Left lung (tissue), 10 donors: Measurements from ENCODE around the gene IFT122. TPM values are rescaled to one million over a fixed set of nuclear protein-coding genes. Genes with fewer than 3 reads are reported as not detected.
A peak's percentile ranks its signal among the peaks of the same experiment; 100 is the strongest.

Experiments
- ATAC-seq: fragments of 200-7000 bp; cut with Tn5 transposase; one replicate; pipeline ENCODE4 v1.9.1; 2020; ENCODE audit warnings: moderate library complexity
- DNase-seq, 4 donors: peaks; one replicate each; pipeline ENCODE4 v3.0.0-alpha.2; 2013 to 2020
- H3K27ac ChIP-seq, 2 donors: fragments of 200-600 bp; sonication (generic) in 1 of 2; one replicate each; pipeline versions ENCODE4 v1.5.0 to v1.8.0; 2020 to 2021
- H3K27me3 ChIP-seq, 2 donors: fragments of 200-600 bp; sonication (generic) in 1 of 2; one replicate each; pipeline versions ENCODE4 v1.5.0 to v1.8.0; 2020 to 2021
- H3K36me3 ChIP-seq, 2 donors: fragments of 200-600 bp; sonication (generic) in 1 of 2; one replicate each; pipeline versions ENCODE4 v1.5.0 to v1.8.0; 2020 to 2021
- H3K4me1 ChIP-seq, 2 donors: fragments of 200-600 bp; one replicate each; pipeline ENCODE4 v1.8.0; 2021
- H3K4me3 ChIP-seq, 2 donors: fragments of 200-600 bp; sonication (generic) in 1 of 2; one replicate each; pipeline versions ENCODE4 v1.5.0 to v1.8.0; 2020 to 2021; ENCODE audit warnings: mild to moderate bottlenecking in 1 of 2
- H3K9me3 ChIP-seq, 2 donors: fragments of 200-600 bp; sonication (generic) in 1 of 2; one replicate each; pipeline versions ENCODE4 v1.5.0 to v1.8.0; 2020 to 2021
- intact Hi-C, 2 donors: fragments of 100-400 bp; cut with DNase I; formaldehyde crosslinking; loops; one replicate each; pipeline versions ENCODE4 v1.11.2 to v1.14.2; 2022
- polyA plus RNA-seq, 6 donors: library from polyadenylated mRNA; unstranded; fragments of 120-200 nt; gene quantifications; one replicate each; pipeline ENCODE4 v1.2.1, GENCODE V29; 2013; ENCODE audit not compliant: insufficient read length in 6 of 6
- total RNA-seq, 2 donors: library from RNA; stranded (reverse); fragmentation: NEBNext Ultra II Directional; extraction: Animal tissue kit (Norgen Biotek cat#: 25700); gene quantifications; one replicate each; pipeline ENCODE4 v1.2.1, GENCODE V29; 2021
- TF ChIP-seq, protein P1 (sequence below), 2 donors: fragments of 200-600 bp; sonication (generic) in 1 of 2; IDR thresholded peaks; one replicate each; pipeline versions ENCODE4 v1.5.0 to v1.8.0; 2021; ENCODE audit warnings: antibody characterized with exemption in 2 of 2
- donor health status: DM: no; HTN: yes; CAD: no.
- donor health status: DM: no; HTN: no; CAD: no.

IFT122 gene
- total and polyA plus RNA-seq, 8 donors, result 21.2 to 79.7 (median 71.3) TPM

DNA sequence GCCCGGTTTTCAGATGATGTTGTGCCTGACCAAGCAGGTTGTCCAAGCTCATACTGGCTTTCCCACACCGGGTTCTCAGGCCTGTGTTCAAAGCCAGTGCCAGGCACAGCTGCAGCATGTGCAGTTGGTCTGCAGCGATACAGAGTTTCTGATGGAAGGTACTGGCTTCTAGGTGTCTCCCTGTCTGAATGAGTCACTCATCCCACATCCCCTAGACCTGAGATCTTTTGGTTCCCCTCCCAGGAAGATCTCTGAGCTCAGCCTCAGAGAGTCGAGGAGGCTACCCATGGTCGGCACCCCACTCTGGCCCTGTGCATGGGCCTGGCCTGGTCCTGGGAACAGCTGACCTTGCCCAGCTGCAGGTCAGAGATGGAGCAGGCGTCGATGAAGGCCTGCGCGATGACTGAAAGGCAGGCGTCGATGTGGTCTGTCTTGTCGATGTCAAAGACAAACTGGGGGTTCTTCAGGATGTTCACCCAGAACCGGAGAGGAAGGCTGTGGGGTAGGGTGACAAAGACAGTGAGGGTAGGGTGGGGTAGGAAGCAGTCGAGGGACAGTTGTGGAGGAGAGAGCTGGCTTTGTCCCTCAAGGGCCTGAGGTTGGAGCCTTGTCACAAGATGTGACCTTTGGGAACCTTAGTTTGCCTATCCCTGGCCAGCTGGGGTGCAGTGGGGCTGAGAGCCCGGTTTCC is 118.2 kb downstream of the IFT122 start:
- intact Hi-C loops, result no loop called here

GRCh38 chr3:129558772-129559564 is 118.9 kb downstream of the IFT122 start:
- H3K4me1 ChIP-seq, result peaks cover 25 to 72% of the 10 kb centered on the region in 2 donors
- ATAC-seq, result no peak
- no peak overlapping the region for H3K4me3 ChIP-seq
- peaks cover 0 to 91% of the 10 kb centered on the region in 2 donors for H3K36me3 ChIP-seq
- no peaks in the 10 kb centered on the region for H3K9me3 ChIP-seq
- peak in 1 of 4 donors; percentile 67 for DNase-seq
- peak overlapping the region in 1 of 2 donors; percentile 7 for H3K27ac ChIP-seq
- TF ChIP-seq, protein P1, sequence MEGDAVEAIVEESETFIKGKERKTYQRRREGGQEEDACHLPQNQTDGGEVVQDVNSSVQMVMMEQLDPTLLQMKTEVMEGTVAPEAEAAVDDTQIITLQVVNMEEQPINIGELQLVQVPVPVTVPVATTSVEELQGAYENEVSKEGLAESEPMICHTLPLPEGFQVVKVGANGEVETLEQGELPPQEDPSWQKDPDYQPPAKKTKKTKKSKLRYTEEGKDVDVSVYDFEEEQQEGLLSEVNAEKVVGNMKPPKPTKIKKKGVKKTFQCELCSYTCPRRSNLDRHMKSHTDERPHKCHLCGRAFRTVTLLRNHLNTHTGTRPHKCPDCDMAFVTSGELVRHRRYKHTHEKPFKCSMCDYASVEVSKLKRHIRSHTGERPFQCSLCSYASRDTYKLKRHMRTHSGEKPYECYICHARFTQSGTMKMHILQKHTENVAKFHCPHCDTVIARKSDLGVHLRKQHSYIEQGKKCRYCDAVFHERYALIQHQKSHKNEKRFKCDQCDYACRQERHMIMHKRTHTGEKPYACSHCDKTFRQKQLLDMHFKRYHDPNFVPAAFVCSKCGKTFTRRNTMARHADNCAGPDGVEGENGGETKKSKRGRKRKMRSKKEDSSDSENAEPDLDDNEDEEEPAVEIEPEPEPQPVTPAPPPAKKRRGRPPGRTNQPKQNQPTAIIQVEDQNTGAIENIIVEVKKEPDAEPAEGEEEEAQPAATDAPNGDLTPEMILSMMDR (IDR thresholded peaks at IDR 0.05), result no peak
- intact Hi-C loops, result no loop called here
- H3K27me3 ChIP-seq, result no peaks in the 10 kb centered on the region

More for the DNA sequence above, 118.2 kb downstream of the IFT122 start:
- Histone ChIP-seq H3K27me3 (no peaks in the 10 kb centered on the region), H3K9me3 (no peaks in the 10 kb centered on the region), H3K4me3 (no peak overlapping the region), H3K4me1 (peaks cover 24 to 79% of the 10 kb centered on the region in 2 donors), H3K36me3 (peaks cover 0 to 83% of the 10 kb centered on the region in 2 donors), H3K27ac (peak overlapping the region in 1 of 2 donors; percentile 19)
- DNase-seq (peak in 1 of 4 donors; percentile 46), ATAC-seq (no peak)
- TF ChIP-seq, protein P1 (IDR thresholded peaks at IDR 0.05), result no peak

DNA sequence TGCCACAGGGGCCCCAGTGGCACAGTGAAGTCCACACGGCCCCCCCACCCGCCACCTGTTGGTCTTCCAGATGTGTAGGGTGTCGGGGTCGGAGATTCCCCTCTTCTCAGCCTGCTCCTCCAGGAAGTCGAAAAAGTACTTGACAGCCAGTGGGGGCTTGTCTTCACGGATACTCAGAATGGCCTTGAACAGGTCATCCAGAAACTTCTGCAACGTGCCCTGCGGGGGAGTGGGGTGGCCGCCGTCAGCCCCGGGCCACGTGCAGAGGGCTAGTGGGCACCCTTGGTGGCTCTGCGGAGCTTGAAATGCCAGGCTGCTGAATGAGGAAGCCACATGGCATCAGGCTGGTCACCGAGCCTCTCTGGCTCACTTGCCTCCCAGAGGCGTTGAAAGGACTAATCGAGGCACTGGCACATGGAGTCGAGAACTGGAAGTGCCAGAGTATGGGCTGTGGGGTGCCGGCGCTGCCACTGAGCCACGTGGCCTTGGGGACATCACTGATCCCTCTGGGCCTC is 119.6 kb downstream of the IFT122 start:
- H3K36me3 ChIP-seq, result peaks cover 0 to 97% of the 10 kb centered on the region in 2 donors
- TF ChIP-seq, protein P1 (IDR thresholded peaks at IDR 0.05), result no peak
- DNase-seq (peak in 1 of 4 donors; percentile 51), ATAC-seq (no peak)
- H3K4me3 ChIP-seq, result no peak overlapping the region
- intact Hi-C loops, result no loop called here
- H3K4me1 ChIP-seq, result peaks cover 29 to 66% of the 10 kb centered on the region in 2 donors
- H3K27ac ChIP-seq, result peak overlapping the region in 1 of 2 donors; percentile 87
- H3K27me3 ChIP-seq, result no peaks in the 10 kb centered on the region
- H3K9me3 ChIP-seq, result no peaks in the 10 kb centered on the region

- Histone ChIP-seq H3K27me3 (no peaks in the 10 kb centered on the region), H3K4me1 (peaks cover 29 to 59% of the 10 kb centered on the region in 2 donors), H3K9me3 (no peaks in the 10 kb centered on the region), H3K4me3 (no peak overlapping the region), H3K36me3 (peaks cover 0 to 98% of the 10 kb centered on the region in 2 donors), H3K27ac (peak overlapping the region; percentile 70 to 87)
- ATAC-seq (peak; percentile 7), DNase-seq (peak in 3 of 4 donors; percentile 64 to 81 (median 68))
- intact Hi-C loops, result no loop called here
- TF ChIP-seq, protein P1 (IDR thresholded peaks at IDR 0.05), result no peak
Observed at GRCh38 chr3:129560269-129560787, 120.3 kb downstream of the IFT122 start.
